ENCODE results near the gene TRIO.

GRCh38 chr5:14110680-14111079, 32.5 kb upstream of the TRIO start:
- TF ChIP-seq CTCF (IDR thresholded peaks at IDR 0.05) (no peak), ATF6 (CRISPR knock-in tag; IDR thresholded peaks at IDR 0.05) (no peak), ZNF416 (CRISPR knock-in tag; IDR thresholded peaks at IDR 0.05) (no peak), CREB1 (CRISPR knock-in tag; IDR thresholded peaks at IDR 0.05) (no peak)
